Measurements from ENCODE around the gene NFIA. TPM values are rescaled to one million over a fixed set of nuclear protein-coding genes. Genes with fewer than 3 reads are reported as not detected.

Gene NFIA
- total RNA-seq, 3 donors from 2014 or later, result 2.7 to 6.9 (median 5.8) TPM

DNA sequence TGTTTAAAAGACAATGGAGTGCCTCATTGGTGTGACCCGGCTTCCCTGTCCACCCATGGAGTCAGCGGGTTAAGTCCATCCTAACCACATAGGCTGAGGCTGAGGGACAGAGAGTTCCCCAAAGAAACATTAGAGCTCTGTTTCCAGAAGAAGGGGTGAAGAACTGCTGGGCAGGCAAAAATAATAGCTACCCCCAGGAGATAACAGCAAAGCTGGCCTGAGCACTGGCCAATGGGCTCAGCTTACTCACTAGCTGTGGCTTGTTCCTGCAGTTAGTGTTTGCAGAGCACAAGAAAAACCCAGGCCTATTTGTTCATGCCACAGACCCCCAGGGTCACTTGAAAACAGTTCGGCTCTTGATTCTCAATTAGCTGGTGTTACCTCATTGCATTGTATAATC lies 311.2 kb downstream of the NFIA start:
- no peaks in the 10 kb centered on the region for H3K9me3 Mint-ChIP-seq
- DNase-seq (no peak), ATAC-seq (no peak)
- H3K36me3 Mint-ChIP-seq (ENCODE audit: insufficient read depth), result peaks cover 3% of the 10 kb centered on the region
- H3K4me1 Mint-ChIP-seq (ENCODE audit: low read depth), result no peaks in the 10 kb centered on the region
- no peak overlapping the region for H3K4me3 Mint-ChIP-seq
- no peaks in the 10 kb centered on the region for H3K27me3 Mint-ChIP-seq (ENCODE audit: low read depth)

DNA sequence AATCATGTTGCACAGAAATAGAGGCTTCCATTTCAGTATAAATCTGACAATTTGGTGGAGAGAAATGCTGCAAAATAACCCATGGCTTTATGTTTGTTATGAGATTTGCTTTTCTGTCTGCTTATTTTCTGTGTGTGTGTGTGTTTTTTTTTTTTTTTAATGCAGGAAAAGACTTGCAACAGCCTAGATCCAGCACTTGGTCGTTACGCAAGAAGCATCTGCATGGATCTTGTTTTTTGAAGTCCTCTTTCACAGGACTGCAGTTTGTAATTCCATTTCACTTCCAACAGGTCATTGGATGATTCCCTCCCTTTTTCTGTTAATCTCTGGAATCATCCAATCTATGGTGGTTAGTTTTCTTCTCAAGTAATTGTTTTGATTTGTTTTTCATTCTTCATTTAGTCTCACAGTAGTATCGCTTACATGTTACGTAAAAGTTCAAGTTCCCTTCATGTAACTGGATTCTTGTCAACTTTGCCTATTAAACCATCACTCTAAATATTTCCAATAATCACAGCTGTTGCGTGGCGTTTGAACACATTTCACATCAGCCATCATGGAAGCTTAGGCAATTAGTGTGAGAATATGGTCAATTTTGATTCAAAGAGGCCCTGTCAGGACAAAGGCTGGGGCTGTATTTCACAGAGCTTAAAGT lies 312.9 kb downstream of the NFIA start:
- Mint-ChIP-seq H3K4me3 (no peak overlapping the region), H3K9me3 (no peaks in the 10 kb centered on the region), H3K4me1 (ENCODE audit: low read depth) (no peaks in the 10 kb centered on the region), H3K36me3 (ENCODE audit: insufficient read depth) (no peaks in the 10 kb centered on the region), H3K27me3 (ENCODE audit: low read depth) (no peaks in the 10 kb centered on the region)
- ATAC-seq (no peak), DNase-seq (no peak)

DNA sequence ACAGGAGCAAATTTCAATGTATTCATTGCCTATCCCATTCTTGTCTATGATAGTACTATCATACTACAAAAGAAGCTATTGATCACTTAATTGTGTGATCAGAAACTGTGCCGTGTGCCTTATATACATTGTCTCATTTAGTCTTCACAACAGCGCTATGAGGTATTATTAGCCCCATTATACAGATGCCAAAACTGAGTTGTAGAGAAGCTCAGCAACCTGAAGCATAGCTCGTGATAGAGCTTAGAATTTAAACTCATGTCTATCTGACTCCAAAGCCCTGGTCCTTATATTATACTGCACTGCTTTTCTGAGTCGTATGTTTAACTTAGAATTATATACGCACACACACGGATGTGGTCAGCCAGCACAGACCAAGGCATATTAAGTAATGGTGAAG lies 315.1 kb downstream of the NFIA start:
- H3K9me3 Mint-ChIP-seq, result no peaks in the 10 kb centered on the region
- H3K36me3 Mint-ChIP-seq (ENCODE audit: insufficient read depth), result no peaks in the 10 kb centered on the region
- DNase-seq (no peak), ATAC-seq (no peak)
- H3K27me3 Mint-ChIP-seq (ENCODE audit: low read depth), result no peaks in the 10 kb centered on the region
- no peak overlapping the region for H3K4me3 Mint-ChIP-seq
- H3K4me1 Mint-ChIP-seq (ENCODE audit: low read depth), result no peaks in the 10 kb centered on the region

GRCh38 chr1:61397935-61398334 lies 315.6 kb downstream of the NFIA start:
- no peaks in the 10 kb centered on the region for H3K4me1 Mint-ChIP-seq (ENCODE audit: low read depth)
- ATAC-seq (no peak), DNase-seq (no peak)
- no peaks in the 10 kb centered on the region for H3K36me3 Mint-ChIP-seq (ENCODE audit: insufficient read depth)
- no peaks in the 10 kb centered on the region for H3K27me3 Mint-ChIP-seq (ENCODE audit: low read depth)
- no peaks in the 10 kb centered on the region for H3K9me3 Mint-ChIP-seq
- H3K4me3 Mint-ChIP-seq, result no peak overlapping the region

DNA sequence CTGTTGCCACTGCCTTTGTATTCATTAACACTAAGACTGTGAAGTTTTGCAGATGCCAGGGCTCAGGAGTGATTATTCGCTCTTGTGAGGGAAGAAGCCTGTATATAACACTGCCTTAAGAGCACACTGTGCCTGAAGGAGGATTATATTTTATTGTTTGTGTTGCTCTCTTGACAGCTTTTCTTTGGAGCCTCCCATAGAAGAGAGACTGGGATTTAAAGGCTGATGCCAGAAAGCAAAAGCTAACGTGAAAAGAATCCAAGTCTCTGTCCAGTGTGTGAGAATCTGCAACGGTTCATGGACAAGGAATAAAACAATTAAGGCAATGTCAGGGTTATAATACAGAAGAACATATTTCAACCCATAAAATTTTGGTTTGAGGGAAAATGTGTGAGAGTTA lies 316.8 kb downstream of the NFIA start:
- no peak overlapping the region for H3K4me3 Mint-ChIP-seq

GRCh38 chr1:61400131-61400770 lies 317.9 kb downstream of the NFIA start:
- H3K27me3 Mint-ChIP-seq (ENCODE audit: low read depth), result no peaks in the 10 kb centered on the region
- ATAC-seq (no peak), DNase-seq (no peak)
- H3K4me1 Mint-ChIP-seq (ENCODE audit: low read depth), result no peaks in the 10 kb centered on the region
- no peak overlapping the region for H3K4me3 Mint-ChIP-seq
- H3K9me3 Mint-ChIP-seq, result no peaks in the 10 kb centered on the region
- H3K36me3 Mint-ChIP-seq (ENCODE audit: insufficient read depth), result peaks cover 2% of the 10 kb centered on the region

More for the DNA sequence above, 316.8 kb downstream of the NFIA start:
- DNase-seq, result no peak
- no peaks in the 10 kb centered on the region for H3K4me1 Mint-ChIP-seq (ENCODE audit: low read depth)
- H3K9me3 Mint-ChIP-seq, result no peaks in the 10 kb centered on the region
- ATAC-seq, result no peak
- H3K36me3 Mint-ChIP-seq (ENCODE audit: insufficient read depth), result no peaks in the 10 kb centered on the region
- no peaks in the 10 kb centered on the region for H3K27me3 Mint-ChIP-seq (ENCODE audit: low read depth)

GRCh38 chr1:61400997-61401396 lies 318.6 kb downstream of the NFIA start:
- Mint-ChIP-seq H3K9me3 (no peaks in the 10 kb centered on the region), H3K27me3 (ENCODE audit: low read depth) (no peaks in the 10 kb centered on the region), H3K4me1 (ENCODE audit: low read depth) (no peaks in the 10 kb centered on the region), H3K36me3 (ENCODE audit: insufficient read depth) (peaks cover 2% of the 10 kb centered on the region), H3K4me3 (no peak overlapping the region)
- no peak for DNase-seq
- ATAC-seq, result no peak

DNA sequence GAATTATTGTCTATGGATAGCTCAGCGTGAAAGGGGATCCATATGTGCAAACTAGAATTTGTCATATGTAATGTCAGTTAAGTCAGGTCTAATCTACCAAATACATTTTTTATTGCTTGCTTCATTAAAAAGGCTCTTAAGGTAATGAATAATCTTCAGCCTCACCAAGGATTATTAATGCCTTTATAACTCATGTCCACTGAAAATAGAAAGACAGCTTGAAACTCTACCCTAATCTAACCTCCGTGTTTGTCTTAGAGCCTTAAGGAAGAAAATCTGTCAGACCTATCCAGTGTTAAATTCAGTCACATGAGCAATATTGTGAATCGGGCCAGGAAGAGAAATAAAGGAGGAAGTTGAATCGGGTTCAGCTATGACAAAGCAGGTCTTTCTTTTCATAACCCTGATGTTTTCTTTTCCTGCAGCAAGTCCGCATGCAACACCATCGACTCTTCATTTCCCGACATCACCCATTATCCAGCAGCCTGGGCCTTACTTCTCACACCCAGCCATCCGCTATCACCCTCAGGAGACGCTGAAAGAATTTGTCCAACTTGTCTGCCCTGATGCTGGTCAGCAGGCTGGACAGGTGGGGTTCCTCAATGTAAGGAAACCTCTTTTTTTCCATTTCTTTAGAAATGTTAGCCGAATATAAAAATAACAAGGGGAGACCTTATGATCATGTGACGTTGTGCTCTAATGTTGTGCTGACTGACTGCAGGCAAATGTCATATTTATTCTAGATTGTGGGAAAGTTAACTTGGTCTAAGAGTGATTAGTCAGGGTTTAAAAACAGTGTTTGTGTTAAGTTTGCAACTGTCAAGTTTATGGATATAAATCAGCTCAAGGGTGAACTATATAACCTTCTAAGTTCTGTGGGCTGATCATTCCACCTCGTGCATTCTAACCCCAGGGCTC lies 321.6 kb downstream of the NFIA start:
- no peak for ATAC-seq
- H3K9me3 Mint-ChIP-seq, result no peaks in the 10 kb centered on the region
- H3K36me3 Mint-ChIP-seq (ENCODE audit: insufficient read depth), result peaks cover 15% of the 10 kb centered on the region

DNA sequence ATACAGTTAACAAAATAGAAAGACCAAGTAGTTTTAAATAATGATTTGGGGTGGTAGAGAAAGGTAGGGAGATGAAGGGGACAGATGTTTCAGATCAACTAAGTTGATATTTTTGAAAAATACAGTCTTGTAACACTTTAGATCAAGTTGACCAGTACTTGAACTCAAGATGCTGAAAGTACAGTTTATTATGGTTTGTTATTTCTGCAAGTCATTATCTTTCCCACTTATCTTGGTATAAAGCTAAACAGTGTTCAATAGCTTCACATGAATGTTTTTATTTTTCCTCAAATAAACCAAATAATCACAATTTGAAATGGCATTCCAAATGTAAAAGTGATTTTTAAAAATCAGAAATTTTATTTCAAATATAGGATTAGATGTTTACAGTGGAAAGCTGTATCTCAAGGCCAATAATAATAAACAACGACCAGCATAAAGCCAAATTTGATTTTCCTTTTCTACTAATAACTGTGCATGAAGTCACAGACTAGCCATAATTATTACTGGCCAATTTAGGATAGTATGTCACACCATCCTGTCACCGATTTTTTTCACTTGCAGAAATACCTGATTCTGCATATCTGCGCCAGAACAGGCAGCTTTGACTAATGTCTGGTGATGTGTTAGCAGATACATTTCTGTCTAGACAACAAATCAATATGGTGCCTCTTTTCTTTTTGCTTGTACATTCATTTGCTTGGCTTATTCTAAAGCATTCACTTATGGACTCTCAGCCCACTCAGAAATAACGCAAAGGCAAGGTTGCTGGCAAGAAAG lies 322.4 kb downstream of the NFIA start:
- Mint-ChIP-seq H3K4me3 (no peak overlapping the region), H3K4me1 (ENCODE audit: low read depth) (no peaks in the 10 kb centered on the region), H3K27me3 (ENCODE audit: low read depth) (no peaks in the 10 kb centered on the region), H3K36me3 (ENCODE audit: insufficient read depth) (peaks cover 15% of the 10 kb centered on the region), H3K9me3 (no peaks in the 10 kb centered on the region)
- no peak for DNase-seq
- ATAC-seq, result no peak

More for the DNA sequence above, 321.6 kb downstream of the NFIA start:
- DNase-seq, result no peak
- H3K4me3 Mint-ChIP-seq, result no peak overlapping the region
- no peaks in the 10 kb centered on the region for H3K4me1 Mint-ChIP-seq (ENCODE audit: low read depth)
- no peaks in the 10 kb centered on the region for H3K27me3 Mint-ChIP-seq (ENCODE audit: low read depth)

- Mint-ChIP-seq H3K9me3 (no peaks in the 10 kb centered on the region), H3K36me3 (ENCODE audit: insufficient read depth) (peaks cover 15% of the 10 kb centered on the region), H3K4me1 (ENCODE audit: low read depth) (no peaks in the 10 kb centered on the region), H3K27me3 (ENCODE audit: low read depth) (no peaks in the 10 kb centered on the region), H3K4me3 (no peak overlapping the region)
- no peak for DNase-seq
- no peak for ATAC-seq
These were observed 324.1 kb downstream of the NFIA start for GRCh38 chr1:61406467-61406866.

DNA sequence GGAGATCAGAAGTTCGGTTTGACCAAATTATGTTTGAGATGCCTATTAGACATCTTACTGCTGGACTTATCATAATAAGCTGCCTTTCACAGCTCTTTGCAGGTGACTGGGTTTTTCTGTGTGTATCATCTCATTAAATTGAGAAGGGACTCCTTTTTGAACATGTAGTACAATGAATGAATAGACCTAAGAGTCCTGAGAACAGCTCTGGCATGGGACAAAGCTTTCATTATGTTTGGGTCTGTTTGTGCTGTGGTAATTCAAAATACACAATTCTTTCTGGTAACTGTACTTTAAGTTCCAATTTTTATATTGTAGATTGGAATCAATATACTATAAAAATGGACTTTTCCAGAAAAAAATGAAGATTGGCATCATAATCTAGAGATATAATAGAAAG lies 330.2 kb downstream of the NFIA start:
- no peak for ATAC-seq
- no peak for DNase-seq
- no peaks in the 10 kb centered on the region for H3K9me3 Mint-ChIP-seq
- H3K36me3 Mint-ChIP-seq (ENCODE audit: insufficient read depth), result peaks cover 2% of the 10 kb centered on the region
- H3K4me1 Mint-ChIP-seq (ENCODE audit: low read depth), result no peaks in the 10 kb centered on the region
- no peaks in the 10 kb centered on the region for H3K27me3 Mint-ChIP-seq (ENCODE audit: low read depth)
- H3K4me3 Mint-ChIP-seq, result no peak overlapping the region

DNA sequence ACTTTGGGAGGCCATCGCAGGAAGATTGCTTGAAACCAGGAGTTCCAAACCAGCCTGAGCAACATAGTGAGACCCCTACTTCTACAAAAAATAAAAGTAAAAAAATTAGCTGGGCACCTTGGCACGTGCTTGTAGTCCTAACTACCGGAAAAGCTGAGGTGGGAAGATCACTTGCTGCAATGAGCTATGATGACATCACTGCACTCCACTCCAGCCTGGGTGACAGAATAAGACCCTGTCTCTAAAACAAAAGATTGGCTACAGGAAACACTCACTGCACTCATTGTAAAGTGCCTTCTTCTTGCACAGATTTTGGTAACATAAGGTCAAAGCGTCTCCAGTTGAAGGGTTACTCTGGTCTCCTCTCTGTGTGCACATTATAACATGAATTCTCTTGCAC lies 336.8 kb downstream of the NFIA start:
- Mint-ChIP-seq H3K27me3 (ENCODE audit: low read depth) (no peaks in the 10 kb centered on the region), H3K4me3 (no peak overlapping the region), H3K4me1 (ENCODE audit: low read depth) (no peaks in the 10 kb centered on the region), H3K9me3 (no peaks in the 10 kb centered on the region), H3K36me3 (ENCODE audit: insufficient read depth) (no peaks in the 10 kb centered on the region)
- DNase-seq (no peak), ATAC-seq (no peak)

GRCh38 chr1:61419657-61420056 lies 337.3 kb downstream of the NFIA start:
- no peaks in the 10 kb centered on the region for H3K27me3 Mint-ChIP-seq (ENCODE audit: low read depth)
- DNase-seq (no peak), ATAC-seq (no peak)
- no peak overlapping the region for H3K4me3 Mint-ChIP-seq
- no peaks in the 10 kb centered on the region for H3K4me1 Mint-ChIP-seq (ENCODE audit: low read depth)
- H3K36me3 Mint-ChIP-seq (ENCODE audit: insufficient read depth), result no peaks in the 10 kb centered on the region
- no peaks in the 10 kb centered on the region for H3K9me3 Mint-ChIP-seq

DNA sequence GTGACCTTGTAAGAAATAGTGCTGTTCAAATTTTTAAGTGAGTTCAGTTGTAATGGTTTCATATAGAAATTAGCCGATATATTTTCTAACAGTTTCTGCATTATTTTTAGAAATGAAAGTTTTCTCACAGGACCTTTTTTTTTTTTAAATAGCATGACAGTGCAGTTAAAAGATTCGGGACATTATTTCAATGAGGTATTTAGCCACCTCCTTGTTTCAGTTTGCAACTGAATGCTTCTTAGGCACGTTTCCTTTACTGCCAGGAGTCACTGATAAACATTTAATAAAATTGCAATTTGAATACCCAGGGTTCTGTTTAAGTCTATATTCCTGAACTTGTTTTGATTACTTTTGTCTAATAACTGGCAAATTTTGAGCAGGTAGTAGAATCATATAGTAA lies 337.9 kb downstream of the NFIA start:
- H3K9me3 Mint-ChIP-seq, result no peaks in the 10 kb centered on the region
- H3K36me3 Mint-ChIP-seq (ENCODE audit: insufficient read depth), result no peaks in the 10 kb centered on the region
- no peaks in the 10 kb centered on the region for H3K4me1 Mint-ChIP-seq (ENCODE audit: low read depth)
- no peak overlapping the region for H3K4me3 Mint-ChIP-seq
- DNase-seq (no peak), ATAC-seq (no peak)
- no peaks in the 10 kb centered on the region for H3K27me3 Mint-ChIP-seq (ENCODE audit: low read depth)

All from activated T-cell treated with anti-CD3 and anti-CD28 coated beads, Interleukin-2, amount 50 U/mL, for 4 hours (primary cell).